ENCODE data around the gene JARID2.
A peak's percentile ranks its signal among the peaks of the same experiment; 100 is the strongest.

The JARID2 gene

DNA sequence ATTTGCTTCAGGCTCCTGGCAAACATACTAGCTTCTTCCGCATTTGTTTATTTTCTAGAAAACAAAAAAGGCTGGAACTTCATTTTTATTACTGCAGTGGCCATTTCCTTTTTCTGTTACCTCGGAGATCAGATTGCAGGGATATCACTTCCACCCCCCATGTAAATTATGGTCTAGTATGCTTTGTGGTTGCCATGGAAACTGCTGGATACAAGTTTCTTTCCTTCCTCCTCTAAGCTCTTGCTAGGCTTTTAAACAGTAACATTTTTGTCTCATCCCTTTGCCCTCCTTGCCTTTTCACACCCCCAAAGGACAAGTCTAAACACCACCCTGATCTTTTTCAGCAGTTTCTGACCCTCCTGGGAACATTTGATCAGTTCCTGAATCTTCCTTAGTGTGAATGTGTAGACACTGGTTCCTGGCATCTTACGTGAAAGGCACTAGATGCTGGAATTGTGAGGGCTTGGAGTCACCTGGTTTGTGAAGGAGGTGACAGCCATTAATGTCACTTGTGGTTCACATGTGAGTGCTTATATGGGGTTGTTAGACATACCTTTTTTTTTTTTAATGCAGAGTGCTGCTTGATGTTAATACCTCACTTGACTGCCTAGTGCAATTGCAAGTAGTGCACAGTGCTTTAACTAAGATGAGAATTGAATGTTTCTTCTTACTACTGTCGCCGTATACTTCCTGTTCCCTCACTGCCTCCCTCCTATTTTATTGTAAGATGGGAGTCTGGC lies 181.6 kb downstream of the JARID2 start:
- H3K9me3 ChIP-seq (ENCODE audit: control insufficient read depth, insufficient read depth, low read depth, low read length) = no peaks in the 10 kb centered on the region
- ChIA-PET CTCF (interaction anchor here (0.5 to 0.6 kb wide), 2 partner anchors 16 to 25 kb away, joined by 3 read pairs; no protein-coding TSS in a partner anchor), POLR2A (no interaction called here)
- peaks cover 40% of the 10 kb centered on the region for H3K4me1 ChIP-seq (ENCODE audit: control insufficient read depth, insufficient read depth, low read length)
- TF ChIP-seq ZNF843 (tag by site-specific recombination; IDR thresholded peaks at IDR 0.05) (no peak), FEZF1 (tag by site-specific recombination; IDR thresholded peaks at IDR 0.05) (peak; percentile 47; the same call in 1 of the 2 replicates), ZNF223 (tag by site-specific recombination; IDR thresholded peaks at IDR 0.05) (no peak)
- no peak overlapping the region for H3K27ac ChIP-seq (ENCODE audit: extremely low read depth, low read depth, low read length)
- no peak overlapping the region for H3K4me3 ChIP-seq (ENCODE audit: low read depth, low read length)
- no peaks in the 10 kb centered on the region for H3K36me3 ChIP-seq (ENCODE audit: control insufficient read depth in 2 of 2, insufficient read depth in 1 of 2, low read length in 2 of 2)

DNA sequence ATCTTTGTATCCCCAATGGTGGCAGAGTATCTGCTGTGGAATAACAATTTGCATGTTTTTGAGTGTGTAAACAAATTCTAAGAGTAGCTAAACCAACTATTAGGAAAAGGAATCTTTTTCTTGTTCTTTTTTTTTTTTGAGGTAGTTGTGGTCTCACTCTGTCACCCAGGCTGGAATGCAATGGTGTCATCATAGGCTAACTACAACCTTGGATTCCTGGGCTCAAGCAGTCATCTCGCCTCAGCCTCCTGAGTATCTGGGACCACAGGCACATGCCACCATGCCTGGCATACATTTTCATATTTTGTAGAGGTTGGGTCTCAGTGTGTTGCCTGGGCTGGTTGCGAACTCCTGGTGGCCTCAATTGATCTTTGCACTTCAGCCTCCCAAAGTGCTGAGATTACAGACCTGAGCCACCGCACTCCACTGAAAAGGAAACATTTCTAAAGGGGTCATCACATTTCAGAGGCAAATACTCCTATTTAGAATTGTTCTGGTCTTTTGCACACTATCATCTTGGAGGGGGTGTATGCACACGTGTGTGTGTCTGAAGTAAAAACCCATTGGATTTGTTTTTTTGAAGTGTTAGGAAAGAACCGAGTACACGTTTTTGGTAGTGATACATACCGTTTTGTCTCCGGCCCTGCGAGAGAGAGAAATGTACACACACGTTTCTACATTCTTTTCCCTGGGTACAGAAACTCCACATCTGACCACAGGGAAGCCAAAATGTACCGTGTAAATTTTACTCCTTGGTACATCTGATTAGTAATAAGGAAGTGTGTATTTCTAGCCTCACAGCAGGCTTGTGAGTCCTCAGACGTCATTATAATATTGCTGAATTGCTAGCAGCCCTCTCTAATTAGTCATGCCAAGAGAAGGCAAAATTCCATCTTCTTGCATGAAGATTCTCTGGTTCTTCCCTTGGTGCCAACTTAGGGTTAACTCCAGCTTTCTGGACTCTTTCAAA lies 183.6 kb downstream of the JARID2 start:
- Histone ChIP-seq H3K36me3 (ENCODE audit: control insufficient read depth in 2 of 2, insufficient read depth in 1 of 2, low read length in 2 of 2) (no peaks in the 10 kb centered on the region), H3K9me3 (ENCODE audit: control insufficient read depth, insufficient read depth, low read depth, low read length) (no peaks in the 10 kb centered on the region), H3K4me1 (ENCODE audit: control insufficient read depth, insufficient read depth, low read length) (peaks cover 57% of the 10 kb centered on the region), H3K27ac (ENCODE audit: extremely low read depth, low read depth, low read length) (no peak overlapping the region), H3K4me3 (ENCODE audit: low read depth, low read length) (no peak overlapping the region)
- POLR2A ChIA-PET = no interaction called here
- CTCF ChIA-PET = interaction anchor here (0.7 to 1.1 kb wide), 3 partner anchors 12 to 34 kb away, joined by 3 to 13 read pairs (median 3); no protein-coding TSS in a partner anchor
- TF ChIP-seq ZNF184 (tag by site-specific recombination; IDR thresholded peaks at IDR 0.05) (peak; percentile 44; the same call in 1 of the 2 replicates), ZNF175 (tag by site-specific recombination; IDR thresholded peaks at IDR 0.05) (no peak), ZNF549 (tag by site-specific recombination; IDR thresholded peaks at IDR 0.05) (no peak), GLIS1 (tag by site-specific recombination; IDR thresholded peaks at IDR 0.05) (no peak), ZNF600 (tag by site-specific recombination; IDR thresholded peaks at IDR 0.05) (peak; percentile 8; the same call in 1 of the 2 replicates), ZNF701 (tag by site-specific recombination; IDR thresholded peaks at IDR 0.05) (no peak), ZBTB7A (tag by site-specific recombination; IDR thresholded peaks at IDR 0.05; ENCODE audit: low read depth) (no peak), WT1 (tag by site-specific recombination; IDR thresholded peaks at IDR 0.05) (0 out of 2 replicates have a peak, but pooled peaks have one; percentile 31), ZNF510 (tag by site-specific recombination; IDR thresholded peaks at IDR 0.05; ENCODE audit: insufficient replicate concordance) (no peak), ZNF530 (tag by site-specific recombination; IDR thresholded peaks at IDR 0.05; ENCODE audit: low read depth) (no peak), ZNF777 (tag by site-specific recombination; IDR thresholded peaks at IDR 0.05; ENCODE audit: borderline replicate concordance) (no peak), GFI1B (tag by site-specific recombination; IDR thresholded peaks at IDR 0.05) (no peak), ZNF169 (tag by site-specific recombination; IDR thresholded peaks at IDR 0.05) (no peak), ZNF561 (tag by site-specific recombination; IDR thresholded peaks at IDR 0.05; ENCODE audit: borderline replicate concordance) (no peak), ZFP3 (tag by site-specific recombination; IDR thresholded peaks at IDR 0.05; ENCODE audit: low read depth) (no peak), ZNF146 (tag by site-specific recombination; IDR thresholded peaks at IDR 0.05) (no peak), ZNF114 (tag by site-specific recombination; IDR thresholded peaks at IDR 0.05) (no peak), ZNF624 (tag by site-specific recombination; IDR thresholded peaks at IDR 0.05) (no peak), ZNF391 (tag by site-specific recombination; IDR thresholded peaks at IDR 0.05; ENCODE audit: borderline replicate concordance, low read depth) (no peak), ZNF785 (tag by site-specific recombination; IDR thresholded peaks at IDR 0.05) (no peak), ZNF660 (tag by site-specific recombination; IDR thresholded peaks at IDR 0.05) (0 out of 2 replicates have a peak, but pooled peaks have one; percentile 28), ZNF266 (tag by site-specific recombination; IDR thresholded peaks at IDR 0.05; ENCODE audit: low read depth) (no peak), ZSCAN30 (tag by site-specific recombination; IDR thresholded peaks at IDR 0.05) (no peak), ZNF121 (tag by site-specific recombination; IDR thresholded peaks at IDR 0.05) (no peak)
- TF ChIP-seq, protein P1, sequence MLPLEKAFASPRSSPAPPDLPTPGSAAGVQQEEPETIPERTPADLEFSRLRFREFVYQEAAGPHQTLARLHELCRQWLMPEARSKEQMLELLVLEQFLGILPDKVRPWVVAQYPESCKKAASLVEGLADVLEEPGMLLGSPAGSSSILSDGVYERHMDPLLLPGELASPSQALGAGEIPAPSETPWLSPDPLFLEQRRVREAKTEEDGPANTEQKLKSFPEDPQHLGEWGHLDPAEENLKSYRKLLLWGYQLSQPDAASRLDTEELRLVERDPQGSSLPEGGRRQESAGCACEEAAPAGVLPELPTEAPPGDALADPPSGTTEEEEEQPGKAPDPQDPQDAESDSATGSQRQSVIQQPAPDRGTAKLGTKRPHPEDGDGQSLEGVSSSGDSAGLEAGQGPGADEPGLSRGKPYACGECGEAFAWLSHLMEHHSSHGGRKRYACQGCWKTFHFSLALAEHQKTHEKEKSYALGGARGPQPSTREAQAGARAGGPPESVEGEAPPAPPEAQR (tag by site-specific recombination; IDR thresholded peaks at IDR 0.05) = no peak
- TF ChIP-seq, protein P2, sequence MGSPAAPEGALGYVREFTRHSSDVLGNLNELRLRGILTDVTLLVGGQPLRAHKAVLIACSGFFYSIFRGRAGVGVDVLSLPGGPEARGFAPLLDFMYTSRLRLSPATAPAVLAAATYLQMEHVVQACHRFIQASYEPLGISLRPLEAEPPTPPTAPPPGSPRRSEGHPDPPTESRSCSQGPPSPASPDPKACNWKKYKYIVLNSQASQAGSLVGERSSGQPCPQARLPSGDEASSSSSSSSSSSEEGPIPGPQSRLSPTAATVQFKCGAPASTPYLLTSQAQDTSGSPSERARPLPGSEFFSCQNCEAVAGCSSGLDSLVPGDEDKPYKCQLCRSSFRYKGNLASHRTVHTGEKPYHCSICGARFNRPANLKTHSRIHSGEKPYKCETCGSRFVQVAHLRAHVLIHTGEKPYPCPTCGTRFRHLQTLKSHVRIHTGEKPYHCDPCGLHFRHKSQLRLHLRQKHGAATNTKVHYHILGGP (tag by site-specific recombination; IDR thresholded peaks at IDR 0.05) = no peak
- TF ChIP-seq, protein P3, sequence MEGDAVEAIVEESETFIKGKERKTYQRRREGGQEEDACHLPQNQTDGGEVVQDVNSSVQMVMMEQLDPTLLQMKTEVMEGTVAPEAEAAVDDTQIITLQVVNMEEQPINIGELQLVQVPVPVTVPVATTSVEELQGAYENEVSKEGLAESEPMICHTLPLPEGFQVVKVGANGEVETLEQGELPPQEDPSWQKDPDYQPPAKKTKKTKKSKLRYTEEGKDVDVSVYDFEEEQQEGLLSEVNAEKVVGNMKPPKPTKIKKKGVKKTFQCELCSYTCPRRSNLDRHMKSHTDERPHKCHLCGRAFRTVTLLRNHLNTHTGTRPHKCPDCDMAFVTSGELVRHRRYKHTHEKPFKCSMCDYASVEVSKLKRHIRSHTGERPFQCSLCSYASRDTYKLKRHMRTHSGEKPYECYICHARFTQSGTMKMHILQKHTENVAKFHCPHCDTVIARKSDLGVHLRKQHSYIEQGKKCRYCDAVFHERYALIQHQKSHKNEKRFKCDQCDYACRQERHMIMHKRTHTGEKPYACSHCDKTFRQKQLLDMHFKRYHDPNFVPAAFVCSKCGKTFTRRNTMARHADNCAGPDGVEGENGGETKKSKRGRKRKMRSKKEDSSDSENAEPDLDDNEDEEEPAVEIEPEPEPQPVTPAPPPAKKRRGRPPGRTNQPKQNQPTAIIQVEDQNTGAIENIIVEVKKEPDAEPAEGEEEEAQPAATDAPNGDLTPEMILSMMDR (tag by site-specific recombination; IDR thresholded peaks at IDR 0.05) = no peak
